SKM-1 treated with dmso at 0.1 percent for 144 hours (cell line): ENCODE measurements around the gene FBXO8.
"Not testable (repeated sequence)": the region's sequence is repeated elsewhere in the genome, so short reads cannot be mapped to it uniquely, and the experiment has no call there.

Experiments used
- DNase-seq: peaks from one replicate; lab custom pipeline; 2025; ENCODE audit not compliant: unreplicated experiment; lab: John Stamatoyannopoulos, UW

FBXO8 gene

GRCh38 chr4:174283507-174284471, at the start of gene FBXO8, which contains the start of gene CEP44:
Gene FBXO8 (minus strand): TSS chr4:174283667. CDS start chr4:174263092, 20,575 bp downstream.
Gene CEP44 (plus strand): TSS chr4:174283911. CDS start chr4:174299122, 15,211 bp downstream.
- DNase-seq: peak; percentile 85

GRCh38 chr4:174332741-174333493, 49.5 kb upstream of the FBXO8 start:
- no peak for DNase-seq

- no peak for DNase-seq
Measured at GRCh38 chr4:174324725-174325124, 41.3 kb upstream of the FBXO8 start.

GRCh38 chr4:174324236-174324635, 40.8 kb upstream of the FBXO8 start:
- no peak for DNase-seq

GRCh38 chr4:174320494-174321199, 37.2 kb upstream of the FBXO8 start:
- DNase-seq: no peak

GRCh38 chr4:174318829-174319764, 35.6 kb upstream of the FBXO8 start:
- DNase-seq: peak; percentile 9

GRCh38 chr4:174317531-174317930, 34.1 kb upstream of the FBXO8 start:
- DNase-seq: no peak

GRCh38 chr4:174316954-174317353, 33.5 kb upstream of the FBXO8 start:
- DNase-seq: no peak

- no peak for DNase-seq
Measured at GRCh38 chr4:174316546-174316945, 33.1 kb upstream of the FBXO8 start.

- DNase-seq: no peak
Measured at GRCh38 chr4:174314770-174315169, 31.3 kb upstream of the FBXO8 start.

GRCh38 chr4:174314274-174314673, 30.8 kb upstream of the FBXO8 start:
- no peak for DNase-seq

GRCh38 chr4:174312993-174313392, 29.5 kb upstream of the FBXO8 start:
- no peak for DNase-seq

- DNase-seq: no peak
Measured at GRCh38 chr4:174307694-174308093, 24.2 kb upstream of the FBXO8 start.

GRCh38 chr4:174305961-174306360, 22.5 kb upstream of the FBXO8 start:
- DNase-seq: no peak

GRCh38 chr4:174304664-174305063, 21.2 kb upstream of the FBXO8 start:
- DNase-seq: no peak

- DNase-seq: no peak
Measured at GRCh38 chr4:174303687-174304086, 20.2 kb upstream of the FBXO8 start.

GRCh38 chr4:174295142-174295541, 11.7 kb upstream of the FBXO8 start:
- DNase-seq: not testable (repeated sequence)

- DNase-seq: not testable (repeated sequence)
Measured at GRCh38 chr4:174294641-174295040, 11.2 kb upstream of the FBXO8 start.

- DNase-seq: no peak
Measured at GRCh38 chr4:174292473-174292872, 9.0 kb upstream of the FBXO8 start.

GRCh38 chr4:174286870-174287269, 3.4 kb upstream of the FBXO8 start:
- no peak for DNase-seq
